D341Med (cell line): Measurements from ENCODE around the gene UGT3A2.
"Not testable (repeated sequence)": the region's sequence is repeated elsewhere in the genome, so short reads cannot be mapped to it uniquely, and the experiment has no call there.

ENCODE experiments used
- DNase-seq: peaks from one replicate; pipeline ENCODE4 v3.0.0; 2012; ENCODE audit warnings: low spot score

UGT3A2 gene

DNA sequence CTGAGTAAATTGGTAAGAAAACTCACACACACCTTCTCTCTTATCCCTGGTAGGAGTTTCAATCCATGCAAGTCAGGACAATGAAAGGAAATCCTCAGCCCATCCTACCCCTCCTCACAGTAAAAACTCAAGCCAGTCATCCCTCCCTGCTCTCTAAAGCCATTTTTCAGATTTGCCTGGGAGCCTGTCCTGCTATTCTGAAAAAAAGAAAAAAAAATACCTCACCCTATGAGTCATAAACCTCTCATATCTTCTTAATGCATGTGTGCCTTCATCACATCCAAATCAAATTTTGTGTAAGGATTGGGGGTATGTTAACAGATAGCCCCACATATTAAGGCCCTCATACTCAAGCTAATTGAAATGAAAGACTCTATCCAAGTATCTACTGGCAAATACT is 14.1 kb downstream of the UGT3A2 start:
- no peak for DNase-seq

DNA sequence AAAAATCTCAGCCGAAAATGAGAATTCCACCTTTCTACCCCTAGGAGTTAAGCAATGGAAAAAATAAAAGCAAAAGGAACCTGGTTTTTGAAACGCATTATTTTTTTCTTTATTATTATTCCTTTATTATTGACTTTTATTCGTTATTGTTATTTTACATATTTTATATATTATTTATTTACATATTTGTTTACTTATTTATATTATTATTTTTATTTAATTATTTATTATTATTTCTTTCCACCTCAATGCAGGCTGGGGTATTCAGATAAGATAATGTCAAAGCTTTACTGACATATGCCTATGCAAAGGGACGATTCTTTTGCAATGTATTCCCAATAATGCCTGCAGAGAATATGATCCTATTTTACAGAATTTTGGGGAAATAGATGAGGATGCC is 16.7 kb downstream of the UGT3A2 start:
- no peak for DNase-seq

GRCh38 chr5:36047384-36048160 is 19.1 kb downstream of the UGT3A2 start:
- no peak for DNase-seq

GRCh38 chr5:36045895-36046294 is 20.8 kb downstream of the UGT3A2 start:
- no peak for DNase-seq

DNA sequence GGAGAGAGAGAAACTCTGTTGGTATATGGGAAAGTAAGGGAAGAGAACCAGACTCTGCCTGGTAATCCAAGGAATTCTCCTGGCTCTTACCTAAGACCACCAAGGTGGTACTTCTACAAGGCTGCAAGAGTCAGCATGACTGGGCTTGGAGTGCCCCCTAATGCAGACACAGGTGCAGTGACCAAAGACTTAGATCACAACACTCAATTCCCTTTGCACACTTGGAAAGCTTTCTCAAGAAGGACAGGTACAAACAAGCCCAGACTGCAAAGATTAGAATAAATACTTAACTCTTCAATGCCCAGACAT is 25.2 kb downstream of the UGT3A2 start:
- no peak for DNase-seq

GRCh38 chr5:36040651-36041536 is 25.8 kb downstream of the UGT3A2 start:
- DNase-seq, result no peak

DNA sequence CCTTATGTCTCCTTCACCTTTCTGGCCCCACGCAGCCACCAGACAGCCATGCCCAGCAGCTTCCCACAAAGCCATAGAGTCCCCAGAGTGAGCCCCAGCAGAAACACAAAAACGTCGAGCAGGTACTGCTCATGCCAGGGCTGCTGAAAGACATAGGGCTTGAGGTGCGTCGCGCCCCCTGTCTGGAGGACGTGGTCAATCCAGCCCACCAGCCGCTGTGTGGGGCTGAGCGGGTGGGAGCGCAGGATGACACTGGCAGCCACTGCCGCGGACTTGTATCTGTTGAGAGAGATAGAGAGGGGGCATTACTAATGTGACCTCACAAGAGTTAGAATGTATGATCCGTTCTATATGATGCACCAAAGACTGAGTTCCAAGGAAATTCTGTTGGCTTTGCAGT is 31.0 kb downstream of the UGT3A2 start:
- no peak for DNase-seq

GRCh38 chr5:36034536-36035134 is 32.0 kb downstream of the UGT3A2 start:
- not testable (repeated sequence) for DNase-seq

DNA sequence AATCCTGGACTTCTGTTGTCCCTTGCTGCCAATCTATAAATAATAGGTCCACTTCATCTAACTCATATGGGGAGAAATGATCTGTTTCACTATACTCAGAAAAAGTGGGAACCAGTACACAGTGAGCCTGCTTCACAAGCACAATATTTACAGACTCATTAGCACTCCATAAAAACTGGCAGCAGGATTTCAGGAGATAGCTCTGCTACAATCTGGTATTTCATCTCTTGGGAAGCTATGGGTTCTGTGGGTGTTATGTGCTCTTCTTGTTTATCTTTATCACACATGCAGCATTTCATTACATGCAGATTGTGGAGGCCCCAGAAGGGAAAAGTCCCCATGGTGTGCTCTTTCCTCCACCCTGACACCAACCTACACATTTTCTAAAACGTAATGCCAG is 33.2 kb downstream of the UGT3A2 start:
- no peak for DNase-seq

GRCh38 chr5:36033047-36033446 is 33.6 kb downstream of the UGT3A2 start:
- DNase-seq, result no peak

DNA sequence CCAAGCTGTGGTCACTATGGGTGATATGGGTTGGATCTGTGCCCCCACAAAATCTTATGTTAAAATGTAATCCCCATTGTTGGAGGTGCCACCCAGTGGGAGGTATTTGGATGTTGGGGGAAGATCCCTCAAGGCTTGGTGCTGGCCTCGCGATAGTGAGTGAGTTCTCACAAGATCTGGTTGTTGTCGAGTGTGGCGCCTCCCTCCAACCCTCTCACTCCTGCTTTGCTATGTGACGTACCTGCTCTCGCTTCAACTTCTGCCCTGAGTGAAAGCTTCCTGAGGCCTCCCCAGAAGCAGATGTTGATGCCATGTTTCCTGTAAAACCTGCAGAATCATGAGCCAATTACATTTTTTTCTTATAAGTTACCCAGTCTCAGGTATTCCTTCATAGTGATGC is 35.5 kb downstream of the UGT3A2 start:
- no peak for DNase-seq

GRCh38 chr5:36029914-36030313 is 36.8 kb downstream of the UGT3A2 start:
- DNase-seq, result no peak

DNA sequence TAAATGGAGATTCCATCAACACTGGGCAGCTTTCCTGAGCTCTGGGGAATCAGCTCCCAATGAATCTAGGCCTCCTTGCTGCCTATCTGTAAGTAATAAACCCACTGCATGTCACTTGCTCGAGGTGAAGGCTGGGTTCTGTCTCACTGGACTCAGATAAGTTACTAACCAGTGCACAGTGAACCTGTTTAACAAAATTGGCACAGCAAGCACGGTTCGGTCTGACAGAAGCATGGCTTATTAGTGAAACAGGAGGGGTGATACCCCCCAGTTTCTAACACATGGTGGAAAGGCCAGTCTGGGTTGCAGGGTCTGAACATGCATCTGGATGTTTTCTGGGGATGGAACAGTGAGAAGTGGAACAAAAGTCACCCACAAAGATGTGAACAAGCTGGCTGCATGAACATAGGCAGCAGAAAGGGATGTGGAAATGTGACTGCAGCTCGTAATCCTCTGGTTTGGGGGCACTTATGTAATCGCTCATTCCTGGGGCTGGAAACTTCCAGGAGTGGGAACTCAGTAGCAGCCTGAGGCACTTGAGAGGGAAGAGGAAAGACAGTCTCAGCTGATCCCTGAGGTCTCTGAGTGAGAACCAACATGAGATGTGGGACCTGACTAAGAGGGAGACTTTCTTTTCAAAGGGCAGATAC is 37.7 kb downstream of the UGT3A2 start:
- no peak for DNase-seq

- no peak for DNase-seq
These were observed 39.0 kb downstream of the UGT3A2 start for GRCh38 chr5:36027711-36028110.

- DNase-seq, result no peak
These were observed 39.8 kb downstream of the UGT3A2 start for GRCh38 chr5:36026706-36027465.

DNA sequence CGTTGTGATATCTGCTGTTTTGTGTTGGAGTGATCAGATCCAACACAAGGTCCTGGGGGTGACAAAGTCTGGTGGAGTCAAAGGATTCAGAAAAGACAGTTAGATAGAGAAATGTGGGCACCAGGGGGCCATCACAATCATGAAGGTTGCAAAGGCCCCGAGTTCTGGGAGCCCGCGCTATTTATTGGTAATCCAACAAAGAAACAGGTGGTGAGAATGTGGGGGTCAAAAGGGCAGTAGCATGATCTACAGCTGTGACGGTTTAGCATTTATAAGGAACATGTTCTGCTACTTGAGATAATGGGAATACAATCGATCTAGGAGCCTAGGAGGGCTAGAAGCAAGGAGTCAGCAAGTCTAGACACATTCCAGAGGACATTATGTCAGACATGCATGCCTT is 44.4 kb downstream of the UGT3A2 start:
- DNase-seq, result not testable (repeated sequence)

DNA sequence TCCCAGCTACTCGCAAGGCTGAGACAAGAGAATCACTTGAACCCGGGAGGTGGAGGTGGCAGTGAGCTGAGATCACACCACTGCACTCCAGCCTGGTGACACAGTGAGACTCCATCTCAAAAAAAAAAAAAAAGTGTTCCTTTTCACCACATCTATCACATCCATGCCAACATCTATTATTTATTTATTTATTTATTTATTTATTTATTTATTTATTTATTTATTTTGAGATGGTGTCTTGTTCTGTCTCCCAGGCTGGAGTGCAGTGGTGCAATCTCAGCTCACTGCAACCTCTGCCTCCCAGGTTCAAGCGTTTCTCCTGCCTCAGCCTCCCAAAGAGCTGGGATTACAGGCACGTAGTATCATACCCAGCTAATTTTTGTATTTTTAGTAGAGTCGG is 47.1 kb downstream of the UGT3A2 start:
- not testable (repeated sequence) for DNase-seq

GRCh38 chr5:36017622-36018021 is 49.1 kb downstream of the UGT3A2 start:
- no peak for DNase-seq

DNA sequence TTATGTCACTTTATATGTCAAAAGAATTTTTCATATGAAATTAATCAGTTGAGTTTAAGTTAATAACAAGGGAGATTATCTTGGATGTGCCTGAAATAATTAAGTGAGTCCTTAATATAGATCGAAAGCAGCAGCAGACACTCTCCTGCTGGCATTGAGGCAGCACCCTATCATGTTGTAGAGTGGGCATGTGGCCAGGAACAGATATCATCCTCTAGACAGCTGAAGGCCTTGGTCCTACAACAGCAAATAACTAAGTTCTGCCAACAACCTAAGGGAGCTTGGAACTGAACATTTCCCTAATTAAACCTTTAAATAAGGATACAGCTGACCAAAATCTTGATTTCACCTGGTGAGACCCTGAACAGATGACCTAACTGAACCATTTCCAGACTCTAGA is 49.7 kb downstream of the UGT3A2 start:
- no peak for DNase-seq

- DNase-seq, result no peak
These were observed 53.5 kb downstream of the UGT3A2 start for GRCh38 chr5:36013182-36013581.

- no peak for DNase-seq
These were observed 57.0 kb downstream of the UGT3A2 start for GRCh38 chr5:36009698-36010097.

DNA sequence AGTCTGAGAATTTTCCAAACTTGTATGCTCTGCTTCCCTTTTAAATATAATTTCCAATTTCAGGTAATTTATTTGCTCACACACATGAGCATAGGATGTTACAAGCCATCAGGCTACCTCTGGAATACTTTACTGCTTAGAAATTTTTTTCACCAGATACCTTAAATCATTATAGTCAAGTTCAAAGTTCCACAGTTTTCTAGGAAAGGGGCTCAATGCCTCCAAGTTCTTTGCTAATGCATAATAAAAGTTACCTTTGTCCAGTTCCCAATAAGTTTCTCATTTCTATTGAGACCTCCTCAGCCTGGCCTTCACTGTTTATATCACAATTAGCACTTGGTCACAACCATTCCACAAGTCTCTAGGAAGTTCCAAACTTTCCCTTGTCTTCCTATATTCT is 59.3 kb downstream of the UGT3A2 start:
- DNase-seq, result no peak
